H1 (cell line): ENCODE results near the gene RPTOR. TPM values are rescaled to one million over a fixed set of nuclear protein-coding genes. Genes with fewer than 3 reads are reported as not detected.

ENCODE experiments used
- CTCF ChIA-PET: fragments of 300-600 bp; sonication (Branson Sonifier 250); formaldehyde crosslinking; loops from one replicate; lab custom pipeline; 2021; ENCODE audit not compliant: partially characterized antibody; lab: Charles Lee
- POLR2A ChIA-PET: fragments of 300-600 bp; sonication (Branson Sonifier 250); formaldehyde crosslinking; loops from one replicate; lab custom pipeline; 2021; ENCODE audit warnings: inconsistent platforms; ENCODE audit not compliant: partially characterized antibody; lab: Charles Lee
- DNase-seq, 2 experiments: peaks; one replicate each; pipeline versions ENCODE4 v3.0.0 to v3.0.0-alpha.2; 2010 to 2022; ENCODE audit warnings: low spot score in 2 of 2, low read depth in 1 of 2, mixed read lengths in 1 of 2
- FAIRE-seq: peaks from 2 replicates; lab custom pipeline; 2011; peaks lifted over from hg19 to GRCh38; lab: Jason Lieb, UNC
- H2AFZ ChIP-seq: 2 replicates; pipeline ENCODE4 v1.8.1; 2012; ENCODE audit warnings: low read length, inconsistent platforms
- H2AK5ac ChIP-seq: 2 replicates; pipeline ENCODE4 v1.6.1; 2013; ENCODE audit warnings: low read depth, low read length
- H2BK120ac ChIP-seq: replicated peaks from 2 replicates; pipeline ENCODE3; 2013; ENCODE audit warnings: low read depth, low read length, inconsistent platforms
- H2BK12ac ChIP-seq: 2 replicates; pipeline ENCODE4 v1.6.1; 2013; ENCODE audit warnings: low read depth, low read length
- H2BK15ac ChIP-seq: 2 replicates; pipeline ENCODE4 v1.6.1; 2013; ENCODE audit warnings: low read length
- H2BK20ac ChIP-seq: 2 replicates; pipeline ENCODE4 v1.6.1; 2013; ENCODE audit warnings: low read length
- H2BK5ac ChIP-seq: 2 replicates; pipeline ENCODE4 v1.6.1; 2013; ENCODE audit warnings: low read depth, low read length
- H3K14ac ChIP-seq: 2 replicates; pipeline ENCODE4 v1.6.1; 2013; ENCODE audit warnings: inconsistent platforms; ENCODE audit not compliant: insufficient read length
- H3K18ac ChIP-seq: 2 replicates; pipeline ENCODE4 v1.6.1; 2013; ENCODE audit warnings: low read length; ENCODE audit errors: extremely low read depth
- H3K23ac ChIP-seq: 2 replicates; pipeline ENCODE4 v1.6.1; 2013; ENCODE audit warnings: inconsistent platforms; ENCODE audit not compliant: insufficient read length
- H3K23me2 ChIP-seq: 2 replicates; pipeline ENCODE4 v1.6.1; 2013; ENCODE audit warnings: low read depth, low read length
- H3K27ac ChIP-seq: 2 replicates; pipeline ENCODE4 v1.6.1; 2011; ENCODE audit warnings: low read depth, low read length, inconsistent platforms
- H3K27me3 ChIP-seq, 4 experiments: replicated peaks in 1 of 4; 1 replicate in 1 of 4; 2 replicates in 3 of 4; pipeline versions ENCODE4 v1.6.1 to v1.8.1; 2011 to 2013; ENCODE audit warnings: low read length in 3 of 4, mild to moderate bottlenecking in 3 of 4, inconsistent platforms in 2 of 4, mixed read lengths in 2 of 4, moderate library complexity in 1 of 4; ENCODE audit not compliant: control insufficient read depth in 3 of 4, insufficient read depth in 3 of 4; ENCODE audit errors: extremely low read depth in 1 of 4
- H3K36me3 ChIP-seq, 4 experiments: 2 replicates each; pipeline versions ENCODE4 v1.6.1 to v1.8.1; 2011 to 2013; ENCODE audit warnings: mild to moderate bottlenecking in 4 of 4, low read length in 3 of 4, moderate library complexity in 2 of 4, control low read depth in 1 of 4, inconsistent platforms in 1 of 4; ENCODE audit not compliant: insufficient read depth in 4 of 4, control insufficient read depth in 2 of 4
- H3K4ac ChIP-seq: replicated peaks from 2 replicates; pipeline ENCODE3; 2013; ENCODE audit warnings: low read length, low read depth, mixed read lengths, inconsistent platforms; ENCODE audit not compliant: insufficient read length
- H3K4me1 ChIP-seq, 4 experiments: replicated peaks in 1 of 4; 1 replicate in 1 of 4; 2 replicates in 3 of 4; pipeline versions ENCODE4 v1.6.1 to v1.8.1; 2011 to 2013; ENCODE audit warnings: low read length in 3 of 4, inconsistent platforms in 2 of 4, mixed read lengths in 1 of 4; ENCODE audit not compliant: insufficient read depth in 4 of 4, control insufficient read depth in 3 of 4
- H3K4me2 ChIP-seq, 2 experiments: 2 replicates each; pipeline versions ENCODE4 v1.6.1 to v1.8.1; 2011 to 2013; ENCODE audit warnings: low read depth in 2 of 2, low read length in 2 of 2, control low read depth in 1 of 2, inconsistent platforms in 1 of 2, mild to moderate bottlenecking in 1 of 2; ENCODE audit not compliant: insufficient read depth in 1 of 2
- H3K4me3 ChIP-seq, 4 experiments: fragments of 200-600, 300-600 bp in 1 of 4; sonication (generic), shearing (Covaris generic), sonication (Bioruptor Twin) in 1 of 4; 2 replicates each; pipeline versions ENCODE4 v1.5.1 to v1.8.1; 2011 to 2016; ENCODE audit warnings: low read length in 4 of 4, low read depth in 3 of 4, control low read depth in 2 of 4, inconsistent platforms in 2 of 4, mild to moderate bottlenecking in 2 of 4, mixed read lengths in 1 of 4, moderate library complexity in 1 of 4; ENCODE audit not compliant: insufficient read depth in 2 of 4; ENCODE audit errors: extremely low read depth in 1 of 4
- H3K56ac ChIP-seq: replicated peaks from 2 replicates; pipeline ENCODE3; 2013; ENCODE audit warnings: low read depth, mild to moderate bottlenecking, mixed read lengths, low read length, inconsistent platforms; ENCODE audit not compliant: insufficient read length
- H3K79me1 ChIP-seq: 2 replicates; pipeline ENCODE4 v1.6.1; 2013; ENCODE audit warnings: low read depth, low read length, control low read depth
- H3K79me2 ChIP-seq, 2 experiments: 2 replicates each; pipeline versions ENCODE4 v1.6.1 to v1.8.1; 2012 to 2013; ENCODE audit warnings: low read length in 2 of 2, mild to moderate bottlenecking in 2 of 2, inconsistent platforms in 1 of 2; ENCODE audit not compliant: insufficient read depth in 2 of 2, control insufficient read depth in 1 of 2
- H3K9ac ChIP-seq, 4 experiments: replicated peaks in 1 of 4; 1 replicate in 1 of 4; 2 replicates in 3 of 4; pipeline versions ENCODE4 v1.6.1 to v1.8.1; 2011 to 2013; ENCODE audit warnings: low read depth in 3 of 4, low read length in 3 of 4, control low read depth in 2 of 4, mild to moderate bottlenecking in 2 of 4, moderate library complexity in 2 of 4, inconsistent platforms in 1 of 4; ENCODE audit errors: extremely low read depth in 1 of 4
- H3K9me3 ChIP-seq, 2 experiments: 2 replicates each; pipeline versions ENCODE4 v1.6.1 to v1.8.1; 2012 to 2013; ENCODE audit warnings: mild to moderate bottlenecking in 2 of 2, moderate library complexity in 2 of 2, control low read depth in 1 of 2, inconsistent platforms in 1 of 2, low read depth in 1 of 2, low read length in 1 of 2, mixed read lengths in 1 of 2; ENCODE audit not compliant: insufficient read depth in 2 of 2
- H4K20me1 ChIP-seq, 2 experiments: replicated peaks in 1 of 2; 2 replicates each; pipeline versions ENCODE3 to v1.8.1; 2011 to 2013; ENCODE audit warnings: inconsistent platforms in 2 of 2, low read length in 2 of 2, mild to moderate bottlenecking in 1 of 2; ENCODE audit not compliant: insufficient read depth in 2 of 2, control insufficient read depth in 1 of 2
- H4K5ac ChIP-seq: 2 replicates; pipeline ENCODE4 v1.6.1; 2013; ENCODE audit warnings: low read length, low read depth, mixed read lengths, inconsistent platforms; ENCODE audit not compliant: insufficient read length
- H4K8ac ChIP-seq: 2 replicates; pipeline ENCODE4 v1.8.0; 2013; ENCODE audit warnings: mild to moderate bottlenecking, moderate library complexity, low read length, inconsistent platforms; ENCODE audit not compliant: insufficient read depth; ENCODE audit errors: extremely low read depth
- H4K91ac ChIP-seq: replicated peaks from 2 replicates; pipeline ENCODE3; 2013; ENCODE audit warnings: low read length, mixed read lengths, inconsistent platforms; ENCODE audit not compliant: insufficient read length
- E2F6 ChIP-seq: IDR thresholded peaks from 2 replicates; pipeline ENCODE4 v1.6.1; 2012; ENCODE audit warnings: inconsistent platforms
- EP300 ChIP-seq, 2 experiments: IDR thresholded peaks; 1 replicate in 1 of 2; 2 replicates in 1 of 2; pipeline ENCODE4 v1.6.1; 2011 to 2012; ENCODE audit warnings: low read depth in 2 of 2, low read length in 2 of 2, mild to moderate bottlenecking in 2 of 2, borderline replicate concordance in 1 of 2, inconsistent platforms in 1 of 2, moderate library complexity in 1 of 2
- FOSL1 ChIP-seq: IDR thresholded peaks from 2 replicates; pipeline ENCODE4 v1.6.1; 2011; ENCODE audit warnings: mild to moderate bottlenecking, low read depth, low read length, moderate library complexity; ENCODE audit not compliant: insufficient read depth
- KDM5A ChIP-seq: fragments of 200-600 bp; IDR thresholded peaks from 2 replicates; pipeline ENCODE4 v1.7.1; 2012; ENCODE audit warnings: mild to moderate bottlenecking, low read length, inconsistent platforms, mixed read lengths
- MAFK ChIP-seq: IDR thresholded peaks from 2 replicates; pipeline ENCODE4 v1.6.1; 2012; ENCODE audit warnings: low read depth, mild to moderate bottlenecking, improper control_type of control experiment, low read length
- RXRA ChIP-seq: IDR thresholded peaks from 2 replicates; pipeline ENCODE4 v1.6.1; 2011; ENCODE audit warnings: low read depth, mild to moderate bottlenecking, low read length, moderate library complexity; ENCODE audit not compliant: insufficient read depth
- WGBS, 2 experiments: shearing (Covaris generic) in 1 of 2; methylation state at CpG; one replicate each; pipeline versions ENCODE4 v1.1.6 to v1.1.7; 2013 to 2015; ENCODE audit warnings: low lambda C conversion rate in 2 of 2, mixed read lengths in 2 of 2, inconsistent platforms in 1 of 2, low coverage in 1 of 2, missing lambda C conversion rate in 1 of 2; ENCODE audit not compliant: insufficient replicate concordance in 2 of 2, insufficient coverage in 1 of 2, insufficient read length in 1 of 2; ENCODE audit errors: extremely low coverage in 1 of 2, missing lambda C conversion rate in 1 of 2; 5-methylcytosine and 5-hydroxymethylcytosine counted together
- polyA plus RNA-seq, 7 experiments: library from polyadenylated mRNA; depleted of rRNA in 3 of 7; stranded (reverse) in 5 of 7; unstranded in 2 of 7; fragments of >200 nt in 5 of 7; fragments of 200-250 nt in 2 of 7; gene quantifications; 1 replicate in 5 of 7; 2 replicates in 1 of 7; 4 replicates in 1 of 7; pipeline versions ENCODE4 v1.2.1 to v1.2.3, GENCODE V29; 2011 to 2013; ENCODE audit warnings: missing spikeins in 2 of 7, mixed read lengths in 2 of 7
- total RNA-seq: library from RNA; stranded (reverse); fragmentation: NEBNext Ultra II Directional; extraction: Animal tissue kit (Norgen Biotek cat#: 25700); gene quantifications from 2 replicates; pipeline ENCODE4 v1.2.1, GENCODE V29; 2021
- TF ChIP-seq, protein P1 (sequence below): IDR thresholded peaks from 2 replicates; pipeline ENCODE4 v1.6.1; 2011; ENCODE audit warnings: low read depth, mild to moderate bottlenecking, low read length; ENCODE audit not compliant: insufficient read depth
- TF ChIP-seq, protein P2 (sequence below): IDR thresholded peaks from 2 replicates; pipeline ENCODE4 v1.6.1; 2011; ENCODE audit warnings: low read length, improper control_type of control experiment

The RPTOR gene
- total and polyA plus RNA-seq, 2 of the 8 experiments (the other 6 are each of a cell fraction or from before 2014, with no cell fraction given) = 6.9 to 28.7 TPM

- Histone ChIP-seq H3K27me3 (peaks cover 0 to 5% (median 2%) of the 10 kb centered on the region in 4 experiments; a peak in 4 of 7 replicates), H4K91ac (no peak overlapping the region), H3K23me2 (peaks cover 5% of the 10 kb centered on the region; the same call in 1 of the 2 replicates), H3K4me2 (no peak overlapping the region), H3K14ac (no peak overlapping the region), H2AFZ (no peak overlapping the region), H3K27ac (no peak overlapping the region), H4K20me1 (peaks cover 0 to 2% of the 10 kb centered on the region in 2 experiments), H2BK5ac (no peak overlapping the region), H2AK5ac (no peak overlapping the region), H3K9me3 (no peaks in the 10 kb centered on the region), H3K4me3 (no peak overlapping the region), H2BK15ac (no peak overlapping the region)
- ChIA-PET POLR2A (no interaction called here), CTCF (interaction anchor here (4.2 kb wide), 1 partner anchor 59 kb away, joined by 16 read pairs; no protein-coding TSS in a partner anchor)
- no peak for DNase-seq
- no peak for FAIRE-seq
- TF ChIP-seq, protein P1, sequence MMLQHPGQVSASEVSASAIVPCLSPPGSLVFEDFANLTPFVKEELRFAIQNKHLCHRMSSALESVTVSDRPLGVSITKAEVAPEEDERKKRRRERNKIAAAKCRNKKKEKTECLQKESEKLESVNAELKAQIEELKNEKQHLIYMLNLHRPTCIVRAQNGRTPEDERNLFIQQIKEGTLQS = no peak
- no peak for TF ChIP-seq MAFK
- no peak for TF ChIP-seq RXRA
- TF ChIP-seq EP300 (IDR thresholded peaks at IDR 0.05; ENCODE audit: borderline replicate concordance in 1 of 2, low read depth in 2 of 2, low read length in 2 of 2) = no peak
- TF ChIP-seq KDM5A = no peak
- TF ChIP-seq, protein P2, sequence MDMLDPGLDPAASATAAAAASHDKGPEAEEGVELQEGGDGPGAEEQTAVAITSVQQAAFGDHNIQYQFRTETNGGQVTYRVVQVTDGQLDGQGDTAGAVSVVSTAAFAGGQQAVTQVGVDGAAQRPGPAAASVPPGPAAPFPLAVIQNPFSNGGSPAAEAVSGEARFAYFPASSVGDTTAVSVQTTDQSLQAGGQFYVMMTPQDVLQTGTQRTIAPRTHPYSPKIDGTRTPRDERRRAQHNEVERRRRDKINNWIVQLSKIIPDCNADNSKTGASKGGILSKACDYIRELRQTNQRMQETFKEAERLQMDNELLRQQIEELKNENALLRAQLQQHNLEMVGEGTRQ = no peak
- TF ChIP-seq E2F6 = no peak
- TF ChIP-seq FOSL1 = no peak
- TF ChIP-seq, all 59 proteins: peak for 0
- Histone ChIP-seq H4K5ac (no peak overlapping the region), H3K4me1 (peaks cover 0 to 3% (median under 1%) of the 10 kb centered on the region in 4 experiments; a peak in 2 of 7 replicates), H3K23ac (no peak overlapping the region), H3K56ac (no peak overlapping the region), H3K4ac (no peak overlapping the region), H4K8ac (no peak overlapping the region), H3K9ac (no peak overlapping the region), H3K36me3 (no peaks in the 10 kb centered on the region), H2BK12ac (no peak overlapping the region), H3K79me2 (no peaks in the 10 kb centered on the region), H2BK20ac (no peak overlapping the region), H3K79me1 (no peaks in the 10 kb centered on the region), H3K18ac (no peak overlapping the region), H2BK120ac (no peak overlapping the region)
- 82% methylated on average over 3 of the region's 3 CpGs; no CpG with 5 or more reads in 1 of the 2 experiments for WGBS, 2 experiments
These were observed 27.0 kb upstream of the RPTOR start for GRCh38 chr17:80517641-80518040.
